OCI-LY7 (cell line): ENCODE measurements around the gene WDR70.

Experiments
- CTCF ChIP-seq: fragments of 200-600 bp; sonication (generic); conservative IDR thresholded peaks from 2 replicates; pipeline ENCODE4 v1.5.1; 2014; ENCODE audit warnings: mild to moderate bottlenecking, antibody characterized with exemption, low read length, moderate library complexity, mixed read lengths
- EZH2phosphoT487 ChIP-seq: fragments of 200-600 bp; sonication (generic); IDR thresholded peaks from 2 replicates; pipeline ENCODE4 v1.6.1; 2018; ENCODE audit warnings: low read depth, borderline replicate concordance, mild to moderate bottlenecking, mixed run types, antibody characterized with exemption, low read length, moderate library complexity, mixed read lengths

- TF ChIP-seq CTCF: no peak
- TF ChIP-seq EZH2phosphoT487: no peak
Measured at GRCh38 chr5:37791321-37791720, 412.2 kb downstream of the WDR70 start.
